ENCODE measurements around the gene C14orf180.

C14orf180 gene

GRCh38 chr14:104594310-104595046 is 14.9 kb downstream of the C14orf180 start:
- DNase-seq = no peak

GRCh38 chr14:104595116-104595675 is 15.6 kb downstream of the C14orf180 start:
- DNase-seq = no peak

DNA sequence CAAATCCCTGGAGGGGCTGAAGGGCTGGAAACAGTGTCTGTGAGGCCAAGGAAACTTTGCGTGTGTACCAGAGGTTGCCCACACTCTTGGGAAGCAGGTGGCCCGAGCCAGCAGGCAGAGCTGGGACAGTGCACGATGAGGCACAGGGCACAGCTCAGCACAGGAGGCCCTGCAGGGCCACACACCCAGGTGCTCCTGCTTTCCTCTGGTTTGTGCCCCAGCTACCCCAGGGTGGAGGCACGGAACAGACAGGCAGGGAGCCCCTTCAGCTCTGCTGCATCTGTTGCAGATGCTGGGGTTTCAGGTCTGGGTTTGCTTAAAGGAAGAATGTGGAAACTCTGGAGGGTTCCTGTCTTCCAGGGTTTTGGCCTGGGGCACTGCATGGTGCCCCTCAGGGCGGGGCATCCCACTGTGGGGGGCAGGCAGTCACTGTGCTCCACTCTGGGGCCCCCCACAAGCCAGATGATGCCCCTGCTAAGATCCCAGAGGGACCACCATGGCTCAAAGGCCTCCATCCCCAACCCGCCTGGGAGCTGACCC is 16.4 kb downstream of the C14orf180 start:
- DNase-seq = no peak

DNA sequence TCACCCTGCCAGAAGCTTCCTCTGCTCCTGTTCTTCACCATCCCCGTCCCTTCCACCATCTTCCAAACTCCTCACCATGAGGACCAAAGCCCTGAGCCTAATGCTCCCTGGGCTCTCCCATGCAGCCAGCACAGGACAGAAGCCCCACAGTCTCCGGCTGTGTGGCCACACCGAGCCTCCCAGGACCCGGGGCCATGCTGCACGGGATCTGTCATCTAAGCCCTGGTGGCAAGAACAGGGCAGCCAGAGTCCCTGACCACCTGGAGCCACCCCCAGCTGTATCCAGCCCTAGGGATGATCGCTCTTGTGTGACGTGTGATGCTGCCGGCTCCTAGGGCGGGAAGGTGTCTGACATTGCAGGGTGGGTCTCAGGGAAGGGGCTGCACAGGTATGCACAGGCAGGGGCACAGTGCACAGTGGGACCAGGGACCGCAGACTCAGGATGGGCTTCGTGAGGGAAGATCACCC is 16.9 kb downstream of the C14orf180 start:
- no peak for DNase-seq

GRCh38 chr14:104596927-104597351 is 17.4 kb downstream of the C14orf180 start:
- no peak for DNase-seq

DNA sequence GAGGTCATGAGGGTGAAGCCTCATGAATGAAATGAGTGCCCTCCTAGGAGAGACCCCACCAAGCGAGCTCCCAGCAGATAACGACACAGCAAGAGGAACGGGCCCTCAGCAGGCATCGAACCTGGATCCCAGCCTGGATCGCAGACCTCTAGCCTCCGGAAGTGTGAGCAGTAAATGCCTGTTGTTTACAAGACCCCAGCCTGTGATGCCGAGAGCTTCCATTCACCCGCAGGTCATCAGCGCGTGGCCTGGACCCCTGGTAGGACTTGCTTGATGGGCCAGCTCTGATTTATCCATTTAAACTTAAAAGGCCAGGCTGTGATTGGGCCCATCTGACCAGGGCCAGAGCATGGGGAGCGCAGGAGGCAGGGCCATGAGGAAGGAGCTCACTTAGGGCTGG is 18.0 kb downstream of the C14orf180 start:
- DNase-seq = no peak

DNA sequence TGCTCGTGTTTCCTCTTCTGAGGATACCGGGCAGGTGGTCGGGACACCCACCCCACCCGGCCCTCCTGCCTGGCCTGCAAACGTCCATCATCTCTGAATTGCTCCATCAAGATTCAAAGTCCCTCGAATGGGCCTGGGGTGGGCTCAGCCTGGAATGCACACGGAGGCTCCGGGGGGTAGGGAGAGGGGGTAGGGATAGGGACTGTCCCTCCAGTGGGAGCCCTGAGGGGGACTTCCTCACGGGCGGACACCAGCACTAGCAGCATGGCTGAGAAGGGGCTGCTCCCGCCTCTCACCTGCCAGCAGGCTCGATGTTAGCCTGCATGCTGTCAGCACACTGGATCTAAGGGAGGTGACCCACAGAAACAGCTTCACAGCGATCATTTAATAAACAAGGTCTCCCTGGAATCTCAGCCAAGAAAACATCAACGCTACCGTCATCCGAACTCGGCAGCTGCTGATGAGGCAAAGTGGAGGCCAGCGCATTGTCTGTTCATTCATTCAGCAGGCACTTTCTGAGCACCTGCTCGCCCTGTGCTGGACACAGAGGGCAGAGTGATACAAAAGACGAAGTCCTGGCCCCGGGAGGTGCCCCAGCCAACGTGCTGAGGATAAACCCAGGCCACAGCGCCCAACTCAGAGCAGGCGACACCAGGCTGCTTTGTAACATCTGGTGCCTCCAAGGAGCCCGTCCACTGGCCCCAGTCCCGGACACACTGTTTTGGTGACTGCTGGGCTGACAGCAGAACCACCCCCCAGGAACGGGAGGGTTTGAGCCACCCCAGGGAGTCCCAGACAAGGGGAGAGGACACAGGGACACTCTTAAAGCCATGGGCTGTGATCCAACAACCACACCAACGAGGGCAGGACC is 18.7 kb downstream of the C14orf180 start:
- no peak for DNase-seq

- no peak for DNase-seq
Observed at GRCh38 chr14:104598910-104599273, 19.3 kb downstream of the C14orf180 start.

- no peak for DNase-seq
Observed at GRCh38 chr14:104599446-104599845, 19.9 kb downstream of the C14orf180 start.

DNA sequence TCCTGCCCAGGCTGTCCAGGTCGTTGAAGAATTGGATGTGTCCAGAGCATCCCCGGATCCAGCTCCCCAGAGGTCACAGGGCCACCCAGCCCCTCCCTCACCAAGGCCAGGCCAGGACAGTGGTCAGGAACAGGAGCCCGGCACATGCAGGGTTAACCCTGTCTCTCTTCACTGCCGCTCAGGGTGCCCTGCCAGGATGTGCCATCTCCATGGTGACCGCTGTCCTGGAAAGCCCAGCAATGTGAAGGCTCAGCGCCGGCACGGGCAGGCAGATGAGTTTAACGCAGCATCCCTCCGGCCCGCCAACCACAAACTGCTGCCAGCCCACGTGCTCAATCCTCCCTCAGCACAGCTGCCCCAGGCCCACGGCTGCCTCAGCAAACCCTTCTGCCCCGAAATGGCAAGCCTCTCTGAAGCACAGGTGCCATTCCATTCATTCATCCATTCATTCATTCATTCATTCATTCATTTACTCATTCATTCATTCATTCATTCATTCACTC is 20.6 kb downstream of the C14orf180 start:
- DNase-seq = no peak

GRCh38 chr14:104600805-104601204 is 21.2 kb downstream of the C14orf180 start:
- DNase-seq = no peak

- no peak for DNase-seq
Observed at GRCh38 chr14:104601786-104602185, 22.2 kb downstream of the C14orf180 start.

GRCh38 chr14:104602315-104602932 is 22.9 kb downstream of the C14orf180 start:
- DNase-seq = no peak

DNA sequence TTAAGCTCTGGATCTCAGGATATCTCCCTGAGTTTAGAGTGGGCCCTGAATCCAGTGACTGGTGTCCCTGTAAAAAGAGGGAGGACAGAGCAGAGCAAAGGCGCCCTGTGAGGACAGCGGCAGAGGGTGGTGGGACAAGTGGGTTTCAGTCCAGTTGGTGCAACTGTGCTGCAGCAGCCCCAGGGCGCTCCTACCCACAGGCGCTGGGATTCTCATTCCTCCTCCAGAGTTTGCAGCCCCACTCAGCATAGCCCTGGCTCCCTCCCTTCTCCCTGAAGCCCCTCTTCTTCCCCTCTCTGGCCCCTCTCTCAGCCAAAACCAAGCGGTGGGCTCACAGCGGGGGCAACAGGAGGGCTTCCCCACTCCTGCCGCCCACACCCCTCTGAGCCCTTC is 23.4 kb downstream of the C14orf180 start:
- no peak for DNase-seq

GRCh38 chr14:104603711-104604401 is 24.3 kb downstream of the C14orf180 start:
- DNase-seq = no peak

DNA sequence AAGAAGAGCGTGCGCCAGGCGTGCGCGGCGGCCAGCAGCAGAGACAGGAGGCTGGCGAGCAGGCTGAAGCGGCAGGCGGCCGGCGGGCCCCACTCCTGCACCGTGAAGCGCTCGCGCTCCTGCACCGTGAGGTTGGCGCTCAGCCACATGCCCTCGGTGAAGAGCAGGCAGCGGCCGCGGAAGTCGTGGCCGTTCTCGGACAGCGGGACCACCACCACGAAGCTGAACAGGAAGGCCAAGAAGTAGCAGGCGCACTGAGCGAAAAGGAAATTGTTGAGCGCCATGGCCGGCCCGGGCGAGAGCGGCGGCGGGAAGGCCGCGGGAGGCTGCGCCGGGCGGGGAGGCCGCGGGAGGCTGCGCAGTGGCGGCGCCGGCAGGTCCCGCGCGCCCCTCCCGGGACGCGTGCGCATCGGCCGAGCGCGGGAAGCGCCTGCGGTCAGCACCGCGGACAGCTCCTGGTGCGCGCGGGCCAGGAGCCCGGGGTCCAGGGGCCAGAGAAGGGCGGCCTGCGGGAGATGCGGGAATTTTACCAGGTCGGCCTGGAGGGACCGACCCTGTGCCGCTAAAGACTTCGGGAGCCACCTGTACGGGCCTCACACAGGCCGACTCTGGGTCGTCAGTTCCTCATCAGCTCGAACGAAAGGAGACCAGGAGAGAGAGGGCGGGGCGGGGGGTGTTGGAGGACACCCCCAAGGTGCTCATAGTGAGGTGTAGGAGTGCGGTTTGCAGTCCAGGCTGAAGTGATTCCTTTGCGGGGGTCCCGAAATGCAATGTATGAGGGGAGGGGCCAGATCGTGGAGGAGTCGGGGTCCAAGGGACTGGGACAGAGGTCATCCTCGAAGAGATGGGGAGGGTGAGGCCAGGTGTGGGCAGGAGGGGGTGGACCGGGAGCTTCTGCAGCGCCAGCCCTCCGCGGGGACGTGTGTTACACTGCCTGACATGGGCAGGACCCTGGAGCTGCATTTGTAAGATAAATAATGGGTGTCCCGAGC is 25.2 kb downstream of the C14orf180 start, which contains the start of gene TMEM179:
TMEM179 (minus strand) TSS at position 315 of the 992 bp plus-strand sequence; CDS start at position 284, 31 bp downstream.
- no peak for DNase-seq

GRCh38 chr14:104609666-104610065 is 30.1 kb downstream of the C14orf180 start:
- DNase-seq = no peak

- no peak for DNase-seq
Observed at GRCh38 chr14:104610749-104611310, 31.3 kb downstream of the C14orf180 start.

- no peak for DNase-seq
Observed at GRCh38 chr14:104611881-104612280, 32.3 kb downstream of the C14orf180 start.

GRCh38 chr14:104614126-104614812 is 34.7 kb downstream of the C14orf180 start:
- no peak for DNase-seq
